ENCODE measurements around the gene MYO1C.

- TF ChIP-seq CTCF (IDR thresholded peaks at IDR 0.05; ENCODE audit: poor library complexity) (no peak), EZH2 (IDR thresholded peaks at IDR 0.05; ENCODE audit: borderline replicate concordance) (no peak)
These were observed 17.1 kb downstream of the MYO1C start for GRCh38 chr17:1475321-1475854.

Measured in hepatocyte (in vitro differentiated cells).